ENCODE measurements around the gene PLXNA4.

DNA sequence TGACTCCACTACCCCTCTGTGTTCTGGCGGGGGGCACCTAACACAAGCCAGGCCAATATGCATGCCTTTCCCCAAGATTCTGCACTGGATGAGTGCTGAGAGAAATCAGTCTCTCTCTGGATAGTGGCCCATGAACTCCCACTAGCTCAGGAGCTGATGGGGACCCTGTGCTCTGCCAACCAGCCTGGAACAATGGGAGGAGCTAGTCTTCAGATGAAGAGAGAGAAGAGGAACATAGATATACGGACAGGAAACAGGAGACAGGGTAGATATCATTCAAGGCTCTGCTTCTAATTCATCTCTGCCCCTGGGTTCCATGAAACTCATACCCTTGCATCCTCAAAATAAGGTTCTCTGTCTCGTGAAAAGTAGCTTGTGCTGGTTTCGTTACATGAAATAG lies 27.9 kb upstream of the PLXNA4 start:
- TF ChIP-seq BHLHE40 (IDR thresholded peaks at IDR 0.05; ENCODE audit: borderline replicate concordance) (no peak), FOXA1 (IDR thresholded peaks at IDR 0.05) (no peak), L3MBTL2 (conservative IDR thresholded peaks at IDR 0.05) (no peak), ZNF384 (IDR thresholded peaks at IDR 0.05) (no peak), TARDBP (IDR thresholded peaks at IDR 0.05) (no peak)
